Loucy (cell line): ENCODE data around the gene MYOM1.

Experiments
- H2AFZ ChIP-seq: fragments of 200-600 bp; sonication (generic); 2 replicates; pipeline ENCODE4 v1.6.0; 2016; ENCODE audit warnings: antibody characterized with exemption, mild to moderate bottlenecking, low read length, moderate library complexity
- H3F3A ChIP-seq: fragments of 200-600 bp; 2 replicates; pipeline ENCODE4 v1.6.0; 2016; ENCODE audit warnings: antibody characterized with exemption, low read depth, mild to moderate bottlenecking
- H3K27me3 ChIP-seq: fragments of 200-600 bp; sonication (generic); 2 replicates; pipeline ENCODE4 v1.6.1; 2014; ENCODE audit warnings: low read length, mild to moderate bottlenecking; ENCODE audit not compliant: insufficient read depth, poor library complexity, severe bottlenecking
- H3K36me3 ChIP-seq: fragments of 200-600 bp; sonication (generic); 2 replicates; pipeline ENCODE4 v1.6.1; 2016; ENCODE audit warnings: low read length; ENCODE audit not compliant: insufficient read depth
- H3K4me1 ChIP-seq: fragments of 200-600 bp; sonication (generic); 2 replicates; pipeline ENCODE4 v1.5.1; 2014; ENCODE audit warnings: low read length, mild to moderate bottlenecking; ENCODE audit not compliant: insufficient read depth, poor library complexity, severe bottlenecking
- H3K4me2 ChIP-seq: fragments of 200-600 bp; sonication (generic); 2 replicates; pipeline ENCODE4 v1.6.0; 2014; ENCODE audit warnings: antibody characterized with exemption, low read length, low read depth, mild to moderate bottlenecking; ENCODE audit not compliant: poor library complexity, severe bottlenecking
- H3K4me3 ChIP-seq: fragments of 200-600 bp; sonication (generic); 2 replicates; pipeline ENCODE4 v1.5.1; 2014; ENCODE audit warnings: low read length, mild to moderate bottlenecking, mixed read lengths; ENCODE audit not compliant: poor library complexity, severe bottlenecking
- H3K79me2 ChIP-seq: fragments of 200-600 bp; sonication (generic); 2 replicates; pipeline ENCODE4 v1.6.1; 2014; ENCODE audit warnings: low read length; ENCODE audit not compliant: insufficient read depth
- H3K9ac ChIP-seq: fragments of 200-600 bp; sonication (generic); 2 replicates; pipeline ENCODE4 v1.6.0; 2014; ENCODE audit warnings: mild to moderate bottlenecking, low read depth, low read length, moderate library complexity; ENCODE audit not compliant: poor library complexity, severe bottlenecking
- H3K9me2 ChIP-seq: fragments of 200-600 bp; sonication (generic); replicated peaks from 2 replicates; pipeline ENCODE4 v1.6.1; 2016; ENCODE audit warnings: low read depth, low read length, mixed read lengths
- H3K9me3 ChIP-seq: fragments of 200-600 bp; sonication (generic); 2 replicates; pipeline ENCODE4 v1.6.1; 2014; ENCODE audit warnings: mild to moderate bottlenecking, antibody characterized with exemption, low read length, low read depth; ENCODE audit not compliant: insufficient read depth
- H4K20me1 ChIP-seq: fragments of 200-600 bp; sonication (generic); 2 replicates; pipeline ENCODE4 v1.6.0; 2014; ENCODE audit warnings: antibody characterized with exemption, low read length, mild to moderate bottlenecking; ENCODE audit not compliant: insufficient read depth, poor library complexity, severe bottlenecking
- EZH2phosphoT487 ChIP-seq: fragments of 200-600 bp; IDR thresholded peaks from 2 replicates; pipeline ENCODE4 v1.6.1; 2018; ENCODE audit warnings: antibody characterized with exemption, mild to moderate bottlenecking, moderate library complexity, borderline replicate concordance
- TF ChIP-seq, protein P1 (sequence below): fragments of 200-600 bp; sonication (generic); conservative IDR thresholded peaks from 2 replicates; pipeline ENCODE4 v1.5.1; 2014; ENCODE audit warnings: mild to moderate bottlenecking, antibody characterized with exemption, low read length

MYOM1 gene

DNA sequence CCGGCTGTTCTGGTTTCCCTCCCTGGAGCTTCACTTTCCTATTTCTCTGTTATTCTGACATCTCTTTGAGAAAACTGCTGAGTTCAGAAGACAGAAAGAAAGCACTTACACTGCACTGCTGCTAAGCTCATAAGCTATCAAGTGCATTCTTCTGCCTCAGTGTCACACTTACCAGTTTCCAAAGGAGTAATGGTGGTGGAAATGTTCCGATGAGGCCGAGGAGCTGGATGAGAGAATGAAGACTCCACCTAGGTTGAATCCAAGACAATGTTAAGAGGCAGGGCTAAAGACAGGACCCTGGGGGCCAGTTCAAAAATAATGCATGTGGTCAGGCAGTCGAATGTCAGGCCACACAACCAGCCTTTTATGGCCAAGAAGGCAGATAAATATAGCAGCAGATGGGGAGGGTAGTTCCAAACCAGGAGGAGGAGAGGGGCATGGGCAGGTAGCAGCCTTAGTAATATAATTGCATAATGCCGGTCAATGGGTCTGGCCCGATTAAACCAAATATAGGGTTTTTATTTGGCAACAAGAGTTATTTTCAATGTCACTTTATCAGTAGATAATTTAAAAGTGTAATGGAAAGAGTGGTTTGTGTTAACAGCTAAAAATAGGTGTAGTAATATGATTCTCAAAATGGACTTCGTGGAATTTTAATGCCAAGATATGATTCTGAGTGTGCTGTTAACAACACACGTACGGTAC, at the start of gene MYOM1:
Gene MYOM1, minus strand, starts transcription at position 338 of the 705 bp plus-strand sequence. CDS start 4,745 bp downstream, outside the sequence.
- Histone ChIP-seq H3K79me2 (no peaks in the 10 kb centered on the region), H3K4me2 (no peak within 1 kb of the TSS), H3K9ac (no peak within 1 kb of the TSS), H3K4me1 (peaks cover 12% of the 10 kb centered on the region), H2AFZ (0 out of 2 replicates have a peak within 1 kb of the TSS, but pooled peaks have one; percentile 3), H3K27me3 (no peaks in the 10 kb centered on the region), H3K9me3 (no peaks in the 10 kb centered on the region), H3K4me3 (no peak within 1 kb of the TSS), H4K20me1 (no peaks in the 10 kb centered on the region), H3K9me2 (no peaks in the 10 kb centered on the region), H3F3A (no peaks in the 10 kb centered on the region), H3K36me3 (no peaks in the 10 kb centered on the region)
- TF ChIP-seq, protein P1, sequence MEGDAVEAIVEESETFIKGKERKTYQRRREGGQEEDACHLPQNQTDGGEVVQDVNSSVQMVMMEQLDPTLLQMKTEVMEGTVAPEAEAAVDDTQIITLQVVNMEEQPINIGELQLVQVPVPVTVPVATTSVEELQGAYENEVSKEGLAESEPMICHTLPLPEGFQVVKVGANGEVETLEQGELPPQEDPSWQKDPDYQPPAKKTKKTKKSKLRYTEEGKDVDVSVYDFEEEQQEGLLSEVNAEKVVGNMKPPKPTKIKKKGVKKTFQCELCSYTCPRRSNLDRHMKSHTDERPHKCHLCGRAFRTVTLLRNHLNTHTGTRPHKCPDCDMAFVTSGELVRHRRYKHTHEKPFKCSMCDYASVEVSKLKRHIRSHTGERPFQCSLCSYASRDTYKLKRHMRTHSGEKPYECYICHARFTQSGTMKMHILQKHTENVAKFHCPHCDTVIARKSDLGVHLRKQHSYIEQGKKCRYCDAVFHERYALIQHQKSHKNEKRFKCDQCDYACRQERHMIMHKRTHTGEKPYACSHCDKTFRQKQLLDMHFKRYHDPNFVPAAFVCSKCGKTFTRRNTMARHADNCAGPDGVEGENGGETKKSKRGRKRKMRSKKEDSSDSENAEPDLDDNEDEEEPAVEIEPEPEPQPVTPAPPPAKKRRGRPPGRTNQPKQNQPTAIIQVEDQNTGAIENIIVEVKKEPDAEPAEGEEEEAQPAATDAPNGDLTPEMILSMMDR, result no peak
- TF ChIP-seq EZH2phosphoT487, result no peak

- Histone ChIP-seq H3K4me3 (peak overlapping the region; percentile 10), H2AFZ (no peak overlapping the region), H3F3A (no peaks in the 10 kb centered on the region), H3K79me2 (peaks cover 100% of the 10 kb centered on the region), H3K9ac (no peak overlapping the region), H3K4me2 (peak overlapping the region; percentile 94), H4K20me1 (peaks cover 96% of the 10 kb centered on the region), H3K27me3 (no peaks in the 10 kb centered on the region), H3K36me3 (peaks cover 15% of the 10 kb centered on the region; the same call in 1 of the 2 replicates), H3K4me1 (peaks cover 55% of the 10 kb centered on the region), H3K9me3 (no peaks in the 10 kb centered on the region), H3K9me2 (no peaks in the 10 kb centered on the region)
- TF ChIP-seq, protein P1, result no peak
Measured at GRCh38 chr18:3269241-3269913, 49.6 kb upstream of the MYOM1 start.

- no peak for TF ChIP-seq EZH2phosphoT487
- TF ChIP-seq, protein P1, result no peak
- H3K9me2 ChIP-seq, result no peaks in the 10 kb centered on the region
- H3K9ac ChIP-seq, result peak overlapping the region; percentile 2
- peak overlapping the region; percentile 11 for H3K4me3 ChIP-seq
- H3K79me2 ChIP-seq, result peaks cover 100% of the 10 kb centered on the region
- H3K36me3 ChIP-seq, result peaks cover 4% of the 10 kb centered on the region; the same call in 1 of the 2 replicates
- H3K4me1 ChIP-seq, result peaks cover 64% of the 10 kb centered on the region
- no peaks in the 10 kb centered on the region for H3K27me3 ChIP-seq
- no peaks in the 10 kb centered on the region for H3F3A ChIP-seq
- H3K4me2 ChIP-seq, result peak overlapping the region; percentile 94
- no peaks in the 10 kb centered on the region for H3K9me3 ChIP-seq
- H2AFZ ChIP-seq, result no peak overlapping the region
- H4K20me1 ChIP-seq, result peaks cover 100% of the 10 kb centered on the region
Measured at GRCh38 chr18:3268306-3268705, 48.5 kb upstream of the MYOM1 start.
